ENCODE results near the gene DOK3. TPM values are rescaled to one million over a fixed set of nuclear protein-coding genes. Genes with fewer than 3 reads are reported as not detected.

Gene DOK3
- total RNA-seq, 1 experiment from 2014 or later, result 6.0 TPM

DNA sequence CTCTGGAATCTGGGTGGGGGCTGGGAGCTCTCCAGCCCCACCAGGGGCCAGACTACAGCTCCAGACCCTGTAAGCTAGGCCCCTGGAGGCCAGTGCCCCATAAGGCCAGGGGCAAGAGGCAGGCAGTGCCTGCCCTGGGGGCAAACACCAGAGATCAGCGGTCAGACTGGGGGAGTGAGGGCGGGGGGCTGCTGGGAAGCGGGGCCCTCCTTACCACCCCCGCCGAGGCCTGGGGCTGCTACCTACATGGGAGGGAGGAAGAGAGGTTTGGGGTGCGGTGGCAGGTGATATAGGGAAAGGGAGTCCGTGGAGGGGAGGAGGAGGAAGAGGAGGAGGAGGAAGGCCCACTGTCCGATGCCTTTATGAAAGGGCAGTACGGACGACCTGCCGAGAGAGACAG lies 50.3 kb downstream of the DOK3 start:
- Mint-ChIP-seq H3K4me3 (ENCODE audit: unreplicated experiment) (no peak overlapping the region), H3K27ac (ENCODE audit: low read depth, unreplicated experiment) (no peak overlapping the region), H3K9me3 (ENCODE audit: unreplicated experiment) (no peaks in the 10 kb centered on the region), H3K4me1 (ENCODE audit: insufficient read depth, unreplicated experiment) (no peaks in the 10 kb centered on the region), H3K36me3 (ENCODE audit: insufficient read depth, unreplicated experiment) (peaks cover 26% of the 10 kb centered on the region), H3K27me3 (ENCODE audit: insufficient read depth, unreplicated experiment) (no peaks in the 10 kb centered on the region)
- intact Hi-C loops (cut with micrococcal nuclease), result no loop called here
- ChIA-PET CTCF (interaction anchor here (1.2 to 15.3 kb wide), 6 partner anchors 19 to 141 kb away, joined by 3 to 209 read pairs (median 4); no protein-coding TSS in a partner anchor), POLR2A (interaction anchor here (0.6 to 1.4 kb wide), 3 partner anchors 11 to 55 kb away, joined by 4 read pairs; no protein-coding TSS in a partner anchor)
- no peak for DNase-seq (ENCODE audit: unreplicated experiment)
- no TSS peak for BruUV-seq (replicated peaks)
- TF ChIP-seq, protein P1, sequence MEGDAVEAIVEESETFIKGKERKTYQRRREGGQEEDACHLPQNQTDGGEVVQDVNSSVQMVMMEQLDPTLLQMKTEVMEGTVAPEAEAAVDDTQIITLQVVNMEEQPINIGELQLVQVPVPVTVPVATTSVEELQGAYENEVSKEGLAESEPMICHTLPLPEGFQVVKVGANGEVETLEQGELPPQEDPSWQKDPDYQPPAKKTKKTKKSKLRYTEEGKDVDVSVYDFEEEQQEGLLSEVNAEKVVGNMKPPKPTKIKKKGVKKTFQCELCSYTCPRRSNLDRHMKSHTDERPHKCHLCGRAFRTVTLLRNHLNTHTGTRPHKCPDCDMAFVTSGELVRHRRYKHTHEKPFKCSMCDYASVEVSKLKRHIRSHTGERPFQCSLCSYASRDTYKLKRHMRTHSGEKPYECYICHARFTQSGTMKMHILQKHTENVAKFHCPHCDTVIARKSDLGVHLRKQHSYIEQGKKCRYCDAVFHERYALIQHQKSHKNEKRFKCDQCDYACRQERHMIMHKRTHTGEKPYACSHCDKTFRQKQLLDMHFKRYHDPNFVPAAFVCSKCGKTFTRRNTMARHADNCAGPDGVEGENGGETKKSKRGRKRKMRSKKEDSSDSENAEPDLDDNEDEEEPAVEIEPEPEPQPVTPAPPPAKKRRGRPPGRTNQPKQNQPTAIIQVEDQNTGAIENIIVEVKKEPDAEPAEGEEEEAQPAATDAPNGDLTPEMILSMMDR (IDR thresholded peaks at IDR 0.05; ENCODE audit: unreplicated experiment), result no peak

DNA sequence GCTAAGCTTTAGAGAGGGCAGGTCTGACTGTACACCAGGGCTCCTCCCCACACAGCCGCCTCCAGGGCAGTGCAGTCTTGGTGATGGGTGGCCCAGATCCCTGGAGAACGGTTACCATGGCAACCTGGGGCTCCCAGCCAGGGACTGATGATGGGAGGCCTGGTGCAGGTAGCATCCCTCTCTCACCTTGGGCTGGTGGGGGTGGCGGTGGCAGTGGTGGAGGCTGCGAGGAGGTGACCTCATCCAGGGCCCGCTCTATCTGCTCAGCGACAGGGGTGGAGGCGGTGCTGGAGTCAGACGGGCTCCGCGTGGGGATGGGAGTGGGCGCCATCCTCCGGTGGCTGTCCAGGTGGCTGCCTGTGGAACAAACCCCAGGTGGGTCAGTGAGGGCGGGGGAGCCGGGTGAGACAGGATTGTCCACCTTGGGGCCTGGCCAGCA lies 50.7 kb downstream of the DOK3 start:
- H3K36me3 Mint-ChIP-seq (ENCODE audit: insufficient read depth, unreplicated experiment), result peaks cover 29% of the 10 kb centered on the region
- H3K4me3 Mint-ChIP-seq (ENCODE audit: unreplicated experiment), result no peak overlapping the region
- H3K9me3 Mint-ChIP-seq (ENCODE audit: unreplicated experiment), result no peaks in the 10 kb centered on the region
- ChIA-PET POLR2A (interaction anchor here (0.6 to 1.4 kb wide), 3 partner anchors 11 to 55 kb away, joined by 4 read pairs; no protein-coding TSS in a partner anchor), CTCF (interaction anchor here (1.3 to 15.3 kb wide), 4 partner anchors 19 to 69 kb away, joined by 3 to 209 read pairs (median 6); no protein-coding TSS in a partner anchor)
- intact Hi-C loops (cut with micrococcal nuclease), result no loop called here
- peaks cover 3% of the 10 kb centered on the region for H3K4me1 Mint-ChIP-seq (ENCODE audit: insufficient read depth, unreplicated experiment)
- TF ChIP-seq, protein P1 (IDR thresholded peaks at IDR 0.05; ENCODE audit: unreplicated experiment), result no peak
- H3K27me3 Mint-ChIP-seq (ENCODE audit: insufficient read depth, unreplicated experiment), result no peaks in the 10 kb centered on the region
- no peak overlapping the region for H3K27ac Mint-ChIP-seq (ENCODE audit: low read depth, unreplicated experiment)
- no peak for DNase-seq (ENCODE audit: unreplicated experiment)
- BruUV-seq (replicated peaks), result no TSS peak

DNA sequence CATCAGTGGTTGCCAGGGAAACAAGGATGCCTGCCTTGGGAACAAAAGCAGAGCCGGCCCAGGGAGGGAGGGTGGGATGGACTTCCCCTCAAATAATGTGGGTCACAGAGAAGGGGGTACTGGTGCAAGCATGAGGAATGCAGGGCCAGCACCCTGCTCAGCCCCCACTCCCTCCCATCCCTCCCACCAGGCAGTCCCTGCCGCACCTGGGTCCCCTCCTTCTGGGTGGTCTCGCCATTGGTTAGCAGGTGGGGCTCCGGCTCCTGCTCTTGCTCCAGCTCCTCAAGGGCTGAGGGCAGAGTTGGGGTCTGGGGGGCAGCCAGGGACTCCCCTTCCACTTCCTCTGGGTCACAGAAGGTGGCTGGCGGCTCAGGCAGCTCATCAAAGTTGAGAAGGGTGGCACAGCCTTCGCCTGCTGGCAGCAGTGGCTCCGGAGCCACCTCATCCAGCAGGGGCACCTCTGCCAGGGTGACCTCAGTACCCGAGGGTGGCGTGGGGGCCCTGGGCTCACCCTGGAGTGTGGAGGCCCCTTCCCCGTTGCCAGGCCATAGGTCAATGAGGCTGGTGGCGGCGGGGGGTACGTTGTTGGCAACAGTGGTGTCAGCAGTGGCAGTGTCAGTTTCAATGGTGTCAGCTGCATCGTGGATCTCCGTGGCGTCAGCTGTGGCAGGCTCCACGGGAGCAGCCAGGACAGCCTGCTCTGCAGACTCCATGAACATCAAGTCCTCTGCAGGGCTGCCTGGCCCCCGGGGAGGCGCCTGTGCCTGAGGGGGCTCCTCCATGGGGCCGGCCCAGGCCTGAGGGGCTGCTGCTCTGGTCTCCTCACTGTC lies 51.6 kb downstream of the DOK3 start:
- H3K36me3 Mint-ChIP-seq (ENCODE audit: insufficient read depth, unreplicated experiment), result peaks cover 35% of the 10 kb centered on the region
- H3K4me3 Mint-ChIP-seq (ENCODE audit: unreplicated experiment), result no peak overlapping the region
- H3K4me1 Mint-ChIP-seq (ENCODE audit: insufficient read depth, unreplicated experiment), result peaks cover 6% of the 10 kb centered on the region
- TF ChIP-seq, protein P1 (IDR thresholded peaks at IDR 0.05; ENCODE audit: unreplicated experiment), result no peak
- no peak overlapping the region for H3K27ac Mint-ChIP-seq (ENCODE audit: low read depth, unreplicated experiment)
- ChIA-PET POLR2A (interaction anchor here (0.7 to 12.7 kb wide), 6 partner anchors 12 to 68 kb away, joined by 3 to 202 read pairs (median 6); partner anchors contain the start of genes PDLIM7, PFN3 and PRR7), CTCF (interaction anchor here (0.5 to 15.3 kb wide), 20 partner anchors 7 to 347 kb away, joined by 3 to 277 read pairs (median 5); partner anchors contain the start of genes PFN3 and PRR7)
- intact Hi-C loops (cut with micrococcal nuclease), result no loop called here
- no peak for DNase-seq (ENCODE audit: unreplicated experiment)
- no peaks in the 10 kb centered on the region for H3K27me3 Mint-ChIP-seq (ENCODE audit: insufficient read depth, unreplicated experiment)
- no peaks in the 10 kb centered on the region for H3K9me3 Mint-ChIP-seq (ENCODE audit: unreplicated experiment)
- no TSS peak for BruUV-seq (replicated peaks)

All from MCF 10A (cell line).